GM23338 (cell line): ENCODE measurements around the gene RNF112. TPM values are rescaled to one million over a fixed set of nuclear protein-coding genes. Genes with fewer than 3 reads are reported as not detected.

Source experiments
- ATAC-seq: fragments of 200-7000 bp; cut with Tn5 transposase; 3 replicates; pipeline ENCODE4 v1.9.1; 2020
- DNase-seq: peaks from one replicate; pipeline ENCODE4 v3.0.0-alpha.2; 2015; ENCODE audit warnings: low spot score
- H2AFZ ChIP-seq: fragments of 200-600 bp; sonication (generic); 2 replicates; pipeline ENCODE4 v1.8.0; 2016; ENCODE audit warnings: antibody characterized with exemption, mild to moderate bottlenecking, moderate library complexity
- H3F3A ChIP-seq: fragments of 200-600 bp; sonication (generic); replicated peaks from 2 replicates; pipeline ENCODE4 v1.8.0; 2017; ENCODE audit warnings: antibody characterized with exemption, mixed run types, low read depth
- H3K27ac ChIP-seq: fragments of 200-600 bp; sonication (generic); 2 replicates; pipeline ENCODE4 v1.6.1; 2016; ENCODE audit warnings: low read depth
- H3K27me3 ChIP-seq: fragments of 200-600 bp; sonication (generic); 2 replicates; pipeline ENCODE4 v1.8.0; 2016; ENCODE audit warnings: mild to moderate bottlenecking, mixed run types, moderate library complexity; ENCODE audit not compliant: insufficient read depth
- H3K36me3 ChIP-seq: fragments of 200-600 bp; sonication (generic); 2 replicates; pipeline ENCODE4 v1.8.0; 2016; ENCODE audit warnings: mild to moderate bottlenecking; ENCODE audit not compliant: insufficient read depth
- H3K4me1 ChIP-seq: fragments of 200-600 bp; sonication (generic); 2 replicates; pipeline ENCODE4 v1.8.0; 2016; ENCODE audit warnings: mild to moderate bottlenecking, moderate library complexity; ENCODE audit not compliant: insufficient read depth
- H3K4me2 ChIP-seq: fragments of 200-600 bp; sonication (generic); 2 replicates; pipeline ENCODE4 v1.7.1; 2017; ENCODE audit warnings: mixed run types
- H3K4me3 ChIP-seq: fragments of 200-600 bp; sonication (generic); 2 replicates; pipeline ENCODE4 v1.6.1; 2016; ENCODE audit warnings: mixed run types
- H3K79me2 ChIP-seq: fragments of 200-600 bp; sonication (generic); replicated peaks from 2 replicates; pipeline ENCODE4 v1.8.0; 2017; ENCODE audit warnings: mild to moderate bottlenecking; ENCODE audit not compliant: insufficient read depth
- H3K9me2 ChIP-seq: fragments of 200-600 bp; sonication (generic); 2 replicates; pipeline ENCODE4 v1.8.0; 2017; ENCODE audit not compliant: insufficient read depth
- H4K20me1 ChIP-seq: fragments of 200-600 bp; sonication (generic); replicated peaks from 2 replicates; pipeline ENCODE4 v1.8.0; 2017; ENCODE audit warnings: mild to moderate bottlenecking; ENCODE audit not compliant: insufficient read depth
- H3K27ac Mint-ChIP-seq: 2 replicates; pipeline ENCODE4 v1.8.0; 2020; ENCODE audit warnings: inconsistent platforms, mild to moderate bottlenecking, moderate library complexity, mixed read lengths
- H3K27me3 Mint-ChIP-seq: 3 replicates; pipeline ENCODE4 v1.8.0; 2022; ENCODE audit warnings: low read depth, mild to moderate bottlenecking, moderate library complexity, mixed read lengths, inconsistent platforms; ENCODE audit not compliant: insufficient read depth, poor library complexity
- H3K36me3 Mint-ChIP-seq: 3 replicates; pipeline ENCODE4 v1.8.0; 2021; ENCODE audit warnings: low read depth, mild to moderate bottlenecking, inconsistent platforms, moderate library complexity, mixed read lengths
- H3K4me1 Mint-ChIP-seq: 3 replicates; pipeline ENCODE4 v1.8.0; 2020; ENCODE audit warnings: mild to moderate bottlenecking, inconsistent platforms, mixed read lengths
- H3K4me3 Mint-ChIP-seq: 3 replicates; pipeline ENCODE4 v1.8.0; 2021; ENCODE audit warnings: moderate library complexity, mild to moderate bottlenecking, inconsistent platforms, mixed read lengths
- H3K9me3 Mint-ChIP-seq: 3 replicates; pipeline ENCODE4 v1.8.0; 2020; ENCODE audit warnings: moderate library complexity, mild to moderate bottlenecking, inconsistent platforms, mixed read lengths
- CTCF ChIP-seq, 2 experiments: fragments of 200-600 bp in 1 of 2; sonication (generic) in 1 of 2; conservative IDR thresholded peaks; 2 replicates each; pipeline versions ENCODE4 v1.5.1 to v1.6.1; 2016 to 2017; ENCODE audit warnings: antibody characterized with exemption in 2 of 2, low read depth in 2 of 2, mild to moderate bottlenecking in 2 of 2, moderate library complexity in 1 of 2
- EZH2 ChIP-seq: fragments of 200-600 bp; sonication (generic); IDR thresholded peaks from one replicate; pipeline ENCODE4 v1.8.0; 2017; ENCODE audit warnings: antibody characterized with exemption, mild to moderate bottlenecking, low read depth; ENCODE audit not compliant: unreplicated experiment
- NANOG ChIP-seq: IDR thresholded peaks from 2 replicates; pipeline ENCODE4 v1.6.1; 2016; ENCODE audit warnings: antibody characterized with exemption, borderline replicate concordance
- POLR2AphosphoS5 ChIP-seq: IDR thresholded peaks from 2 replicates; pipeline ENCODE4 v1.6.1; 2016; ENCODE audit warnings: antibody characterized with exemption, low read depth
- STAT1 ChIP-seq: IDR thresholded peaks from one replicate; pipeline ENCODE4 v1.6.1; 2016; ENCODE audit warnings: antibody characterized with exemption; ENCODE audit not compliant: unreplicated experiment
- ZNF331 ChIP-seq: fragments of 250-450 bp; sonication (Bioruptor Pico); IDR thresholded peaks from 2 replicates; pipeline ENCODE4 v1.5.0; 2020; ENCODE audit warnings: low read depth, mild to moderate bottlenecking, moderate library complexity
- polyA plus RNA-seq: library from polyadenylated mRNA; unstranded; fragments of >200 nt; fragmentation: Nextera tagmentation; extraction: Ambion mirVana; gene quantifications from 2 replicates; pipeline ENCODE4 v1.2.1, GENCODE V29; 2016
- total RNA-seq: library from RNA; depleted of rRNA; stranded (reverse); fragments of >200 nt; shearing (Covaris generic); gene quantifications from 2 replicates; pipeline ENCODE4 v1.2.3, GENCODE V29; 2014
- TF ChIP-seq, protein P1 (sequence below): fragments of 250-450 bp; sonication (Bioruptor Pico); IDR thresholded peaks from 2 replicates; pipeline ENCODE4 v1.5.0; 2020; ENCODE audit warnings: mild to moderate bottlenecking, moderate library complexity
- TF ChIP-seq, protein P2 (sequence below): IDR thresholded peaks from one replicate; pipeline ENCODE4 v1.6.1; 2018; ENCODE audit warnings: antibody characterized with exemption; ENCODE audit not compliant: unreplicated experiment

The RNF112 gene
- total and polyA plus RNA-seq, 2 experiments from 2014 or later, result 0.42 to 4.1 TPM

- Mint-ChIP-seq H3K4me1 (peaks cover 9% of the 10 kb centered on the region), H3K4me3 (no peak overlapping the region), H3K36me3 (no peaks in the 10 kb centered on the region; the same call in 2 of the 3 replicates), H3K27me3 (peaks cover 7% of the 10 kb centered on the region), H3K27ac (no peak overlapping the region), H3K9me3 (no peaks in the 10 kb centered on the region; the same call in 2 of the 3 replicates)
- Histone ChIP-seq H3K4me3 (no peak overlapping the region), H3K9me2 (0 out of 2 replicates have a peak, but pooled peaks cover 3% of the 10 kb centered on the region), H4K20me1 (no peaks in the 10 kb centered on the region), H3K79me2 (no peaks in the 10 kb centered on the region), H3F3A (0 out of 2 replicates have a peak, but pooled peaks cover 2% of the 10 kb centered on the region), H3K27ac (no peak overlapping the region), H3K4me2 (no peak overlapping the region), H3K27me3 (no peaks in the 10 kb centered on the region), H3K4me1 (peaks cover 9% of the 10 kb centered on the region), H3K36me3 (no peaks in the 10 kb centered on the region), H2AFZ (no peak overlapping the region)
- ATAC-seq, result no peak
- TF ChIP-seq EZH2 (no peak), STAT1 (no peak), ZNF331 (no peak), CTCF (conservative IDR thresholded peaks at IDR 0.05; ENCODE audit: low read depth in 2 of 2) (no peak), NANOG (no peak), POLR2AphosphoS5 (no peak)
- TF ChIP-seq, protein P1, sequence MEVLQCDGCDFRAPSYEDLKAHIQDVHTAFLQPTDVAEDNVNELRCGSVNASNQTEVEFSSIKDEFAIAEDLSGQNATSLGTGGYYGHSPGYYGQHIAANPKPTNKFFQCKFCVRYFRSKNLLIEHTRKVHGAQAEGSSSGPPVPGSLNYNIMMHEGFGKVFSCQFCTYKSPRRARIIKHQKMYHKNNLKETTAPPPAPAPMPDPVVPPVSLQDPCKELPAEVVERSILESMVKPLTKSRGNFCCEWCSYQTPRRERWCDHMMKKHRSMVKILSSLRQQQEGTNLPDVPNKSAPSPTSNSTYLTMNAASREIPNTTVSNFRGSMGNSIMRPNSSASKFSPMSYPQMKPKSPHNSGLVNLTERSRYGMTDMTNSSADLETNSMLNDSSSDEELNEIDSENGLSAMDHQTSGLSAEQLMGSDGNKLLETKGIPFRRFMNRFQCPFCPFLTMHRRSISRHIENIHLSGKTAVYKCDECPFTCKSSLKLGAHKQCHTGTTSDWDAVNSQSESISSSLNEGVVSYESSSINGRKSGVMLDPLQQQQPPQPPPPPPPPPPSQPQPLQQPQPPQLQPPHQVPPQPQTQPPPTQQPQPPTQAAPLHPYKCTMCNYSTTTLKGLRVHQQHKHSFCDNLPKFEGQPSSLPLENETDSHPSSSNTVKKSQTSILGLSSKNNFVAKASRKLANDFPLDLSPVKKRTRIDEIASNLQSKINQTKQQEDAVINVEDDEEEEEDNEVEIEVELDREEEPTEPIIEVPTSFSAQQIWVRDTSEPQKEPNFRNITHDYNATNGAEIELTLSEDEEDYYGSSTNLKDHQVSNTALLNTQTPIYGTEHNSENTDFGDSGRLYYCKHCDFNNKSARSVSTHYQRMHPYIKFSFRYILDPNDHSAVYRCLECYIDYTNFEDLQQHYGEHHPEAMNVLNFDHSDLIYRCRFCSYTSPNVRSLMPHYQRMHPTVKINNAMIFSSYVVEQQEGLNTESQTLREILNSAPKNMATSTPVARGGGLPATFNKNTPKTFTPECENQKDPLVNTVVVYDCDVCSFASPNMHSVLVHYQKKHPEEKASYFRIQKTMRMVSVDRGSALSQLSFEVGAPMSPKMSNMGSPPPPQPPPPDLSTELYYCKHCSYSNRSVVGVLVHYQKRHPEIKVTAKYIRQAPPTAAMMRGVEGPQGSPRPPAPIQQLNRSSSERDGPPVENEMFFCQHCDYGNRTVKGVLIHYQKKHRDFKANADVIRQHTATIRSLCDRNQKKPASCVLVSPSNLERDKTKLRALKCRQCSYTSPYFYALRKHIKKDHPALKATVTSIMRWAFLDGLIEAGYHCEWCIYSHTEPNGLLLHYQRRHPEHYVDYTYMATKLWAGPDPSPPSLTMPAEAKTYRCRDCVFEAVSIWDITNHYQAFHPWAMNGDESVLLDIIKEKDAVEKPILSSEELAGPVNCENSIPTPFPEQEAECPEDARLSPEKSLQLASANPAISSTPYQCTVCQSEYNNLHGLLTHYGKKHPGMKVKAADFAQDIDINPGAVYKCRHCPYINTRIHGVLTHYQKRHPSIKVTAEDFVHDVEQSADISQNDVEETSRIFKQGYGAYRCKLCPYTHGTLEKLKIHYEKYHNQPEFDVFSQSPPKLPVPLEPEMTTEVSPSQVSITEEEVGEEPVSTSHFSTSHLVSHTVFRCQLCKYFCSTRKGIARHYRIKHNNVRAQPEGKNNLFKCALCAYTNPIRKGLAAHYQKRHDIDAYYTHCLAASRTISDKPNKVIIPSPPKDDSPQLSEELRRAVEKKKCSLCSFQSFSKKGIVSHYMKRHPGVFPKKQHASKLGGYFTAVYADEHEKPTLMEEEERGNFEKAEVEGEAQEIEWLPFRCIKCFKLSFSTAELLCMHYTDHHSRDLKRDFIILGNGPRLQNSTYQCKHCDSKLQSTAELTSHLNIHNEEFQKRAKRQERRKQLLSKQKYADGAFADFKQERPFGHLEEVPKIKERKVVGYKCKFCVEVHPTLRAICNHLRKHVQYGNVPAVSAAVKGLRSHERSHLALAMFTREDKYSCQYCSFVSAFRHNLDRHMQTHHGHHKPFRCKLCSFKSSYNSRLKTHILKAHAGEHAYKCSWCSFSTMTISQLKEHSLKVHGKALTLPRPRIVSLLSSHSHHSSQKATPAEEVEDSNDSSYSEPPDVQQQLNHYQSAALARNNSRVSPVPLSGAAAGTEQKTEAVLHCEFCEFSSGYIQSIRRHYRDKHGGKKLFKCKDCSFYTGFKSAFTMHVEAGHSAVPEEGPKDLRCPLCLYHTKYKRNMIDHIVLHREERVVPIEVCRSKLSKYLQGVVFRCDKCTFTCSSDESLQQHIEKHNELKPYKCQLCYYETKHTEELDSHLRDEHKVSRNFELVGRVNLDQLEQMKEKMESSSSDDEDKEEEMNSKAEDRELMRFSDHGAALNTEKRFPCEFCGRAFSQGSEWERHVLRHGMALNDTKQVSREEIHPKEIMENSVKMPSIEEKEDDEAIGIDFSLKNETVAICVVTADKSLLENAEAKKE, result no peak
- TF ChIP-seq, protein P2, sequence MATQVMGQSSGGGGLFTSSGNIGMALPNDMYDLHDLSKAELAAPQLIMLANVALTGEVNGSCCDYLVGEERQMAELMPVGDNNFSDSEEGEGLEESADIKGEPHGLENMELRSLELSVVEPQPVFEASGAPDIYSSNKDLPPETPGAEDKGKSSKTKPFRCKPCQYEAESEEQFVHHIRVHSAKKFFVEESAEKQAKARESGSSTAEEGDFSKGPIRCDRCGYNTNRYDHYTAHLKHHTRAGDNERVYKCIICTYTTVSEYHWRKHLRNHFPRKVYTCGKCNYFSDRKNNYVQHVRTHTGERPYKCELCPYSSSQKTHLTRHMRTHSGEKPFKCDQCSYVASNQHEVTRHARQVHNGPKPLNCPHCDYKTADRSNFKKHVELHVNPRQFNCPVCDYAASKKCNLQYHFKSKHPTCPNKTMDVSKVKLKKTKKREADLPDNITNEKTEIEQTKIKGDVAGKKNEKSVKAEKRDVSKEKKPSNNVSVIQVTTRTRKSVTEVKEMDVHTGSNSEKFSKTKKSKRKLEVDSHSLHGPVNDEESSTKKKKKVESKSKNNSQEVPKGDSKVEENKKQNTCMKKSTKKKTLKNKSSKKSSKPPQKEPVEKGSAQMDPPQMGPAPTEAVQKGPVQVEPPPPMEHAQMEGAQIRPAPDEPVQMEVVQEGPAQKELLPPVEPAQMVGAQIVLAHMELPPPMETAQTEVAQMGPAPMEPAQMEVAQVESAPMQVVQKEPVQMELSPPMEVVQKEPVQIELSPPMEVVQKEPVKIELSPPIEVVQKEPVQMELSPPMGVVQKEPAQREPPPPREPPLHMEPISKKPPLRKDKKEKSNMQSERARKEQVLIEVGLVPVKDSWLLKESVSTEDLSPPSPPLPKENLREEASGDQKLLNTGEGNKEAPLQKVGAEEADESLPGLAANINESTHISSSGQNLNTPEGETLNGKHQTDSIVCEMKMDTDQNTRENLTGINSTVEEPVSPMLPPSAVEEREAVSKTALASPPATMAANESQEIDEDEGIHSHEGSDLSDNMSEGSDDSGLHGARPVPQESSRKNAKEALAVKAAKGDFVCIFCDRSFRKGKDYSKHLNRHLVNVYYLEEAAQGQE, result no peak
- no peak for DNase-seq
Measured at GRCh38 chr17:19421926-19422325, 10.9 kb downstream of the RNF112 start.
